ENCODE measurements around the gene DPP10.

DNA sequence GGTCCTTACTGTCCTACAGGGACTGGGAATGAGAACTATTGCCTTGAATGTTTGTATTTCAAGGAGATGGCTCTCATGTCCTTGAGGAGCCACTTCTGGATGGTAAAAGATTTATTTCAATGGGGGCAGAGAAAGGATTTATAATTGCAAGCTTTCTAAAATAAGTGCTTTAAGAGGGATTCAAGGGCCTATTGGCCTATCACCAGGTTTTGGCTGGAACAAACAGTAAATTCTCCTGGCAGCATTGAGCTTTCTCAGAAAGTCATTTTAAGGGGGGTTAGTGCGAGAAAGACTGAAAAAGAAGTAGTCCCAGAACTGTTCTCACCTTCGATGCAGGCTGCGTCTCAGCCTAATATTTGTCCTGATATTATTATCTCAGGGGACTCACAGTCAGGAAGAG, 29.8 kb downstream of the DPP10 start:
- TF ChIP-seq, protein P1, sequence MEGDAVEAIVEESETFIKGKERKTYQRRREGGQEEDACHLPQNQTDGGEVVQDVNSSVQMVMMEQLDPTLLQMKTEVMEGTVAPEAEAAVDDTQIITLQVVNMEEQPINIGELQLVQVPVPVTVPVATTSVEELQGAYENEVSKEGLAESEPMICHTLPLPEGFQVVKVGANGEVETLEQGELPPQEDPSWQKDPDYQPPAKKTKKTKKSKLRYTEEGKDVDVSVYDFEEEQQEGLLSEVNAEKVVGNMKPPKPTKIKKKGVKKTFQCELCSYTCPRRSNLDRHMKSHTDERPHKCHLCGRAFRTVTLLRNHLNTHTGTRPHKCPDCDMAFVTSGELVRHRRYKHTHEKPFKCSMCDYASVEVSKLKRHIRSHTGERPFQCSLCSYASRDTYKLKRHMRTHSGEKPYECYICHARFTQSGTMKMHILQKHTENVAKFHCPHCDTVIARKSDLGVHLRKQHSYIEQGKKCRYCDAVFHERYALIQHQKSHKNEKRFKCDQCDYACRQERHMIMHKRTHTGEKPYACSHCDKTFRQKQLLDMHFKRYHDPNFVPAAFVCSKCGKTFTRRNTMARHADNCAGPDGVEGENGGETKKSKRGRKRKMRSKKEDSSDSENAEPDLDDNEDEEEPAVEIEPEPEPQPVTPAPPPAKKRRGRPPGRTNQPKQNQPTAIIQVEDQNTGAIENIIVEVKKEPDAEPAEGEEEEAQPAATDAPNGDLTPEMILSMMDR (IDR thresholded peaks at IDR 0.05; ENCODE audit: borderline replicate concordance, extremely low read depth, low read length, poor library complexity, severe bottlenecking), result no peak
- TF ChIP-seq EZH2 (IDR thresholded peaks at IDR 0.05; ENCODE audit: borderline replicate concordance, low read depth, low read length, severe bottlenecking), result no peak

Measured in DND-41 (cell line).